ENCODE results near the gene FBXW10.
"Not testable (repeated sequence)": the region's sequence is repeated elsewhere in the genome, so short reads cannot be mapped to it uniquely, and the experiment has no call there.

FBXW10 gene

DNA sequence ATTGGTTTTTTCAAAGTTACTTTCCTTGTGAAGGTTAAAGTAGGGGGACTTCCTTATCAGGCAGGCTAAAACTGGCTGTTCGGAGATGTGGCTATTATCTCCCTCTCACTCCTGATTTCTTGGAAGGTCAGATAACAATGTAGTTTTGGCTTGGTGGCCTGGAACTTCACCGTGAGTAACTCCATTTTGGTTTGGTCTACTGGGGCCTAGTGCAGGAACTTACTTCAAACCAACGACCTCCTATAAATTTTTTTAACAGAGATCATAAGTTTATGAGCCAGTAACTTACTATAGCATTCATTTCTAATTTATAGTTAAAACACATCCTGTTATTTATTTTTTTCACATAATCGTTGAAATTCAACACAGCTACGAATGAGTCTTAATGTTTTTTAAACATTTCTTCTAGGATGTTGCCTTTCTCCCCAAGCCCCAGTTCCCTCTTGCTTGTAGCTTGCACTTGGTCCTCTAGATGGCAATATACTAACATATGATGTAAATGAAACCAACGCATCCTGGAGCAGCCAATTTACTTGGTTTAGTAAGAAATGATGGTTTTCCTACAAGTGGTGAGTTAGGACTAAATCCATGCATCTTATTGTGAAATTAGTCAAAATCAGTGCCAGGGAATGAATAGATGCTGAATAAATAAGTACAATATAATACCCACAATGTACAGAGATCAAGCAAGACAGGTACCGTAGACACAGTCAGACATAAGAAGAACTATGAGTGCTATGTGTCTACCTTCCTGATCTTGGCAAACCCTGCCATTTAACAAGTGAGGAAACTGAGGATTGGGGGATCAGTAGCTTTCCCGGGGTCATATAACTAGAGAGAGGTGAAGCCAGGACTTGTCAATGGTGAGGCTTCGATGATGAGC lies 72.9 kb downstream of the FBXW10 start:
- intact Hi-C loops (cut with DNase I) = not testable (repeated sequence)
- peak in 28 of 42 donors; percentile 7 to 80 (median 44) for DNase-seq

DNA sequence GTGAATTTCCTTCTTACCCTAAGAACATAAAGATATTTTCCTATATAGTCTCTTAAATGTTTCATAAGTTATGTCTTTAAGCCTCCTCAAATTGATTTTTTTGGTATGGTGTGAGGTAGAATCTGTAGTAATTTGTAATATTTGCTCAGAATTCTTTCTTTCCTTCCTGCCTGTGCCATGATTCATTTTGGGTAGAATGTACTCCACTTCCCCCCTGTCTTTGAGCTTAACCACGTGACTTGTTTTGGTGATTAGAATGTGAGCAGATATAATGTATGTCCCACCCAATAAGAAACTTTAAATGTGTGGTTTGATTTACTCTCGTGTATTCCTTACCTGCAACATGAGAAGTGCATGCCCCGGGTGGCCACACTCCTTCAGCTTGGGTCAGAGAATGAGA lies 77.6 kb downstream of the FBXW10 start:
- intact Hi-C loops (cut with DNase I); DNase-seq: not testable (repeated sequence)

DNA sequence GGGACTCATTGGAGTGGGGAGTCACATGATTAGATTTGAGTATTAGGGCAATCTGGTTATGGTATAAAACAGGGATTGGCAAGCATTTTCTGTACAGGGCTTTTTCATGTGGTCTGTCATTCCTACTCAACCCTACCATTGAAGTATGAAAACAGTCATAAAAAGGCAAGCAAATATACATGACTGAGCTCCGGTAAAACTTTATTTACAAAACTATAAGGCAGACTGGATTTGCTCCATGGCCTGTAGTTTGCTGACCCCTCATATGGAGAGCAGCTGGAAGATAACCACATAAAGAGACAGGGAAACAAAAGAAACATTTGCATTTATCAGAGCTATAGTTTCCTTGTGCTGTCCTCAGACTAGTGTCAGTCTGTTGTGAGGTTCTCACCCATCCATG lies 83.8 kb downstream of the FBXW10 start:
- DNase-seq; intact Hi-C loops (cut with DNase I): not testable (repeated sequence)

Data from head of caudate nucleus (tissue), 42 donors.